DOHH2 (cell line): ENCODE results near the gene AGBL4.

ENCODE experiments used
- H3F3A ChIP-seq: fragments of 200-600 bp; sonication (generic), shearing (Covaris generic); 2 replicates; pipeline ENCODE4 v1.6.0; 2016; ENCODE audit warnings: antibody characterized with exemption, mild to moderate bottlenecking; ENCODE audit not compliant: control insufficient read depth, insufficient read depth
- H3K27ac ChIP-seq: fragments of 200-600 bp; sonication (generic); 2 replicates; pipeline ENCODE4 v1.5.1; 2014; ENCODE audit warnings: low read depth, mild to moderate bottlenecking, low read length, moderate library complexity
- H3K27me3 ChIP-seq: fragments of 200-600 bp; sonication (generic); 2 replicates; pipeline ENCODE4 v1.6.1; 2014; ENCODE audit warnings: mild to moderate bottlenecking, low read length, mixed read lengths; ENCODE audit not compliant: control insufficient read depth
- H3K36me3 ChIP-seq: fragments of 200-600 bp; sonication (generic); 2 replicates; pipeline ENCODE4 v1.6.1; 2014; ENCODE audit warnings: mild to moderate bottlenecking, low read length, moderate library complexity, mixed read lengths; ENCODE audit not compliant: control insufficient read depth
- H3K4me1 ChIP-seq: fragments of 200-600 bp; sonication (generic); 2 replicates; pipeline ENCODE4 v1.6.1; 2014; ENCODE audit warnings: mild to moderate bottlenecking, low read length, mixed read lengths; ENCODE audit not compliant: control insufficient read depth
- H3K4me2 ChIP-seq: fragments of 200-600 bp; sonication (generic); 2 replicates; pipeline ENCODE4 v1.6.0; 2014; ENCODE audit warnings: mild to moderate bottlenecking, low read length, moderate library complexity
- H3K4me3 ChIP-seq: fragments of 200-600 bp; sonication (generic); 2 replicates; pipeline ENCODE4 v1.5.1; 2014; ENCODE audit warnings: mild to moderate bottlenecking, low read length, mixed read lengths
- H3K79me2 ChIP-seq: fragments of 200-600 bp; sonication (generic); 2 replicates; pipeline ENCODE4 v1.6.1; 2014; ENCODE audit warnings: mild to moderate bottlenecking, low read length, mixed read lengths; ENCODE audit not compliant: control insufficient read depth
- H3K9me2 ChIP-seq: fragments of 200-600 bp; sonication (generic); replicated peaks from 2 replicates; pipeline ENCODE4 v1.6.1; 2014; ENCODE audit warnings: mild to moderate bottlenecking, low read length, mixed read lengths; ENCODE audit not compliant: control insufficient read depth
- H3K9me3 ChIP-seq: fragments of 200-600 bp; sonication (generic); 2 replicates; pipeline ENCODE4 v1.6.1; 2014; ENCODE audit warnings: antibody characterized with exemption, low read length, mixed read lengths; ENCODE audit not compliant: control insufficient read depth, insufficient read depth
- H4K20me1 ChIP-seq: fragments of 200-600 bp; sonication (generic); 2 replicates; pipeline ENCODE4 v1.6.0; 2014; ENCODE audit warnings: low read depth, mild to moderate bottlenecking, antibody characterized with exemption, low read length, moderate library complexity; ENCODE audit not compliant: control insufficient read depth, insufficient read depth
- CTCF ChIP-seq: fragments of 200-600 bp; sonication (generic); IDR thresholded peaks from one replicate; pipeline ENCODE4 v1.5.1; 2014; ENCODE audit warnings: antibody characterized with exemption, mild to moderate bottlenecking, low read depth, low read length; ENCODE audit not compliant: poor library complexity, severe bottlenecking
- EZH2phosphoT487 ChIP-seq: fragments of 200-600 bp; sonication (generic); IDR thresholded peaks from 2 replicates; pipeline ENCODE4 v1.6.1; 2017; ENCODE audit warnings: borderline replicate concordance, mild to moderate bottlenecking, antibody characterized with exemption, low read length, moderate library complexity, mixed read lengths

Gene AGBL4

GRCh38 chr1:48831120-48831978 lies 1192.4 kb downstream of the AGBL4 start:
- no peaks in the 10 kb centered on the region for H3K36me3 ChIP-seq
- TF ChIP-seq CTCF: no peak
- TF ChIP-seq EZH2phosphoT487: no peak
- no peaks in the 10 kb centered on the region for H3K9me3 ChIP-seq
- no peaks in the 10 kb centered on the region for H3K4me1 ChIP-seq
- no peak overlapping the region for H3K4me3 ChIP-seq
- H4K20me1 ChIP-seq: no peaks in the 10 kb centered on the region
- no peaks in the 10 kb centered on the region for H3K79me2 ChIP-seq
- no peak overlapping the region for H3K27ac ChIP-seq
- H3K4me2 ChIP-seq: no peak overlapping the region
- H3K27me3 ChIP-seq: no peaks in the 10 kb centered on the region; the same call in 1 of the 2 replicates
- H3K9me2 ChIP-seq: no peaks in the 10 kb centered on the region
- no peaks in the 10 kb centered on the region for H3F3A ChIP-seq

- Histone ChIP-seq H3K27me3 (no peaks in the 10 kb centered on the region; the same call in 1 of the 2 replicates), H3K4me3 (no peak overlapping the region), H3K27ac (no peak overlapping the region), H3K4me1 (no peaks in the 10 kb centered on the region), H3K4me2 (no peak overlapping the region), H4K20me1 (no peaks in the 10 kb centered on the region), H3K79me2 (no peaks in the 10 kb centered on the region), H3F3A (no peaks in the 10 kb centered on the region), H3K9me3 (no peaks in the 10 kb centered on the region), H3K36me3 (no peaks in the 10 kb centered on the region), H3K9me2 (no peaks in the 10 kb centered on the region)
- TF ChIP-seq CTCF (no peak), EZH2phosphoT487 (no peak)
These were observed 1193.0 kb downstream of the AGBL4 start for GRCh38 chr1:48830715-48831114.

- no peaks in the 10 kb centered on the region for H3K4me1 ChIP-seq
- H3K4me2 ChIP-seq: no peak overlapping the region
- H3K36me3 ChIP-seq: no peaks in the 10 kb centered on the region
- no peaks in the 10 kb centered on the region for H3K9me2 ChIP-seq
- H3F3A ChIP-seq: no peaks in the 10 kb centered on the region
- no peaks in the 10 kb centered on the region; the same call in 1 of the 2 replicates for H3K27me3 ChIP-seq
- H3K27ac ChIP-seq: no peak overlapping the region
- no peaks in the 10 kb centered on the region for H3K9me3 ChIP-seq
- H3K4me3 ChIP-seq: no peak overlapping the region
- H3K79me2 ChIP-seq: no peaks in the 10 kb centered on the region
- TF ChIP-seq CTCF (no peak), EZH2phosphoT487 (no peak)
- H4K20me1 ChIP-seq: no peaks in the 10 kb centered on the region
These were observed 1194.3 kb downstream of the AGBL4 start for GRCh38 chr1:48829446-48829845.
